Endothelial cell of umbilical vein (primary cell): Measurements from ENCODE around the gene WDR90. TPM values are rescaled to one million over a fixed set of nuclear protein-coding genes. Genes with fewer than 3 reads are reported as not detected.

Experiments
- BruUV-seq: library from RNA; stranded (reverse); fragments of 400-500 nt; replicated peaks from 2 replicates; lab custom pipeline; 2021; lab: Mats Ljungman, UMichigan
- CTCF ChIA-PET: fragments of 300-600, 350-600 bp; sonication (Branson Sonifier 250); formaldehyde crosslinking; loops from one replicate; lab custom pipeline; 2021; ENCODE audit warnings: antibody characterized with exemption, inconsistent platforms; lab: Charles Lee
- POLR2A ChIA-PET: fragments of 300-600, 350-600 bp; sonication (Branson Sonifier 250); formaldehyde crosslinking; loops from one replicate; lab custom pipeline; 2021; ENCODE audit warnings: antibody characterized with exemption, inconsistent platforms; lab: Charles Lee
- DNase-seq: peaks from one replicate; pipeline ENCODE4 v3.0.0-alpha.2; 2011; ENCODE audit warnings: low read depth, low spot score
- FAIRE-seq: peaks from 2 replicates; lab custom pipeline; 2011; peaks lifted over from hg19 to GRCh38; lab: Jason Lieb, UNC
- H2AFZ ChIP-seq: 2 replicates; pipeline ENCODE4 v1.6.0; 2012; ENCODE audit warnings: low read depth, low read length, control low read depth, inconsistent platforms
- H3K27ac ChIP-seq: 2 replicates; pipeline ENCODE4 v1.5.1; 2011; ENCODE audit warnings: low read depth, mild to moderate bottlenecking, control low read depth, low read length, moderate library complexity; ENCODE audit not compliant: insufficient read depth
- H3K27me3 ChIP-seq, 2 experiments: 2 replicates each; pipeline versions ENCODE4 v1.6.0 to v1.6.1; 2011; ENCODE audit warnings: low read length in 2 of 2, mixed read lengths in 1 of 2; ENCODE audit not compliant: control insufficient read depth in 2 of 2, insufficient read depth in 2 of 2
- H3K36me3 ChIP-seq, 2 experiments: 2 replicates in 1 of 2; 3 replicates in 1 of 2; pipeline ENCODE4 v1.5.1; 2011; ENCODE audit warnings: low read length in 2 of 2, mild to moderate bottlenecking in 1 of 2, moderate library complexity in 1 of 2; ENCODE audit not compliant: control insufficient read depth in 2 of 2, insufficient read depth in 2 of 2; ENCODE audit errors: extremely low read depth in 1 of 2
- H3K4me1 ChIP-seq: 3 replicates; pipeline ENCODE4 v1.5.1; 2011; ENCODE audit warnings: mild to moderate bottlenecking, low read length; ENCODE audit not compliant: control insufficient read depth, insufficient read depth; ENCODE audit errors: extremely low read depth
- H3K4me2 ChIP-seq: 2 replicates; pipeline ENCODE4 v1.6.1; 2011; ENCODE audit warnings: low read length, control low read depth, mixed read lengths; ENCODE audit not compliant: insufficient read depth
- H3K4me3 ChIP-seq, 3 experiments: fragments of 200-600 bp in 1 of 3; sonication (generic), shearing (Covaris generic) in 1 of 3; replicated peaks in 1 of 3; 2 replicates each; pipeline ENCODE4 v1.5.1; 2011 to 2016; ENCODE audit warnings: control low read depth in 3 of 3, low read length in 3 of 3, mild to moderate bottlenecking in 2 of 3, inconsistent platforms in 1 of 3, low read depth in 1 of 3, moderate library complexity in 1 of 3; ENCODE audit not compliant: insufficient read depth in 1 of 3
- H3K79me2 ChIP-seq: 2 replicates; pipeline ENCODE4 v1.6.0; 2012; ENCODE audit warnings: low read length, inconsistent platforms; ENCODE audit not compliant: control insufficient read depth, insufficient read depth
- H3K9ac ChIP-seq: replicated peaks from 2 replicates; pipeline ENCODE3; 2011; ENCODE audit warnings: low read length, control low read depth; ENCODE audit not compliant: insufficient read depth; ENCODE audit errors: extremely low read depth
- H3K9me1 ChIP-seq: replicated peaks from 3 replicates; pipeline ENCODE4 v1.6.0; 2011; ENCODE audit warnings: mild to moderate bottlenecking, low read length; ENCODE audit not compliant: control insufficient read depth, insufficient read depth; ENCODE audit errors: extremely low read depth
- H3K9me3 ChIP-seq: replicated peaks from 2 replicates; pipeline ENCODE4 v1.5.1; 2012; ENCODE audit warnings: low read length, inconsistent platforms; ENCODE audit not compliant: control insufficient read depth, insufficient read depth
- H4K20me1 ChIP-seq: replicated peaks from 2 replicates; pipeline ENCODE3; 2011; ENCODE audit warnings: mild to moderate bottlenecking, low read length; ENCODE audit not compliant: control insufficient read depth, insufficient read depth; ENCODE audit errors: extremely low read depth
- EZH2 ChIP-seq: IDR thresholded peaks from 2 replicates; pipeline ENCODE4 v1.6.1; 2012; ENCODE audit warnings: borderline replicate concordance, low read depth, mild to moderate bottlenecking, moderate library complexity, low read length, inconsistent platforms; ENCODE audit not compliant: severe bottlenecking
- FOS ChIP-seq: IDR thresholded peaks from 2 replicates; pipeline ENCODE4 v1.6.1; 2011; ENCODE audit warnings: mild to moderate bottlenecking, low read length, moderate library complexity, borderline replicate concordance; ENCODE audit not compliant: insufficient read depth
- GATA2 ChIP-seq: IDR thresholded peaks from 2 replicates; pipeline ENCODE4 v1.7.0; 2011; ENCODE audit warnings: low read depth, mild to moderate bottlenecking, moderate library complexity, mixed read lengths, low read length; ENCODE audit not compliant: insufficient read length, insufficient read depth
- POLR2AphosphoS5 ChIP-seq: IDR thresholded peaks from 2 replicates; pipeline ENCODE4 v1.6.1; 2012; ENCODE audit warnings: low read depth, mild to moderate bottlenecking, control low read depth, low read length, moderate library complexity; ENCODE audit not compliant: insufficient read depth
- dilution Hi-C: fragments of 300-500 bp; cut with MboI; formaldehyde crosslinking; loops from one replicate; pipeline ENCODE4 v1.15.0; 2019; ENCODE audit warnings: low sequenced_read_pairs; ENCODE audit not compliant: extremely low pct_ligation_motif_present
- intact Hi-C: fragments of 100-400 bp; cut with micrococcal nuclease; formaldehyde crosslinking; loops from one replicate; pipeline ENCODE4 v1.10.0; 2022
- polyA plus RNA-seq, 4 experiments: library from polyadenylated mRNA; depleted of rRNA in 3 of 4; stranded (reverse) in 3 of 4; unstranded in 1 of 4; fragments of >200 nt; gene quantifications; 2 replicates each; pipeline versions ENCODE4 v1.2.1 to v1.2.3, GENCODE V29; 2011 to 2012; ENCODE audit warnings: missing spikeins in 1 of 4
- total RNA-seq: library from RNA; stranded (reverse); gene quantifications from 2 replicates; pipeline ENCODE4 v1.2.3, GENCODE V29; 2021
- TF ChIP-seq, protein P1 (sequence below), 2 donors: IDR thresholded peaks; 1 replicate in 1 of 2; 2 replicates in 1 of 2; pipeline ENCODE4 v1.5.1; 2011; ENCODE audit warnings: low read length in 2 of 2, mild to moderate bottlenecking in 2 of 2, moderate library complexity in 2 of 2, control low read depth in 1 of 2, inconsistent platforms in 1 of 2, low read depth in 1 of 2; ENCODE audit not compliant: insufficient read depth in 1 of 2; ENCODE audit errors: extremely low read depth in 1 of 2

Gene WDR90
- total and polyA plus RNA-seq, 2 donors (not counting 3 experiments of a cell fraction or from before 2014, with no cell fraction given) = 22.2 to 51.8 TPM

DNA sequence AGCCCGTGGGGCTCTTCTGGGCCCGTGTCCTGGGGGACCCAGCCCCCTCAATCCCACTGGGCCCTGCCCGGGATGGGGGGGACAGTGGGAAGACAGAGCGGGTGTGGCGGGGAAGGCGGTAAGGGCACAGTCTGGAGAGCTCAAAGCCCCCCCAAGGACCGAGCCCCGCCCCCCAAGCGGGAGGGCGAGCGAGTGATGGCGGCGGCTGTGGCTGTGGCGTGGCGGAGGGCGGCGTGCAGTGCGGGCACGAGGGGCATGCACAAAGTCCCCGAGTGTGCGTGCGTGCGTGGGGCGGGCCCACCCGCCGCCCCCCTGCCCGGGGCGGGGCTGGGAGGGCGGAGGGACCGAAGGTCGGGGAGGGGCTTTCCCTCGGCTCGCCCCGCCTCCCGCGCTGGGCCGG, 44.6 kb downstream of the WDR90 start:
- FAIRE-seq = no peak
- Histone ChIP-seq H3K9me1 (no peaks in the 10 kb centered on the region), H3K9ac (no peak overlapping the region), H3K36me3 (no peaks in the 10 kb centered on the region), H3K4me2 (no peak overlapping the region), H3K4me1 (peaks cover 6% of the 10 kb centered on the region), H3K27ac (no peak overlapping the region), H2AFZ (no peak overlapping the region), H3K9me3 (no peaks in the 10 kb centered on the region), H3K79me2 (no peaks in the 10 kb centered on the region), H3K27me3 (peaks cover 32 to 34% of the 10 kb centered on the region in 2 experiments), H3K4me3 (no peak overlapping the region), H4K20me1 (no peaks in the 10 kb centered on the region)
- TF ChIP-seq, protein P1, sequence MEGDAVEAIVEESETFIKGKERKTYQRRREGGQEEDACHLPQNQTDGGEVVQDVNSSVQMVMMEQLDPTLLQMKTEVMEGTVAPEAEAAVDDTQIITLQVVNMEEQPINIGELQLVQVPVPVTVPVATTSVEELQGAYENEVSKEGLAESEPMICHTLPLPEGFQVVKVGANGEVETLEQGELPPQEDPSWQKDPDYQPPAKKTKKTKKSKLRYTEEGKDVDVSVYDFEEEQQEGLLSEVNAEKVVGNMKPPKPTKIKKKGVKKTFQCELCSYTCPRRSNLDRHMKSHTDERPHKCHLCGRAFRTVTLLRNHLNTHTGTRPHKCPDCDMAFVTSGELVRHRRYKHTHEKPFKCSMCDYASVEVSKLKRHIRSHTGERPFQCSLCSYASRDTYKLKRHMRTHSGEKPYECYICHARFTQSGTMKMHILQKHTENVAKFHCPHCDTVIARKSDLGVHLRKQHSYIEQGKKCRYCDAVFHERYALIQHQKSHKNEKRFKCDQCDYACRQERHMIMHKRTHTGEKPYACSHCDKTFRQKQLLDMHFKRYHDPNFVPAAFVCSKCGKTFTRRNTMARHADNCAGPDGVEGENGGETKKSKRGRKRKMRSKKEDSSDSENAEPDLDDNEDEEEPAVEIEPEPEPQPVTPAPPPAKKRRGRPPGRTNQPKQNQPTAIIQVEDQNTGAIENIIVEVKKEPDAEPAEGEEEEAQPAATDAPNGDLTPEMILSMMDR (IDR thresholded peaks at IDR 0.05; ENCODE audit: extremely low read depth in 1 of 2, insufficient read depth in 1 of 2, low read depth in 1 of 2, low read length in 2 of 2) = no peak
- TF ChIP-seq FOS = no peak
- TF ChIP-seq GATA2 = no peak
- TF ChIP-seq POLR2AphosphoS5 = no peak
- peak; percentile 43 for TF ChIP-seq EZH2
- CTCF ChIA-PET = no interaction called here
- dilution Hi-C loops = no loop called here
- DNase-seq = no peak
- BruUV-seq = no TSS peak
- intact Hi-C loops = no loop called here
- POLR2A ChIA-PET = no interaction called here
